SK-N-SH (cell line): Measurements from ENCODE around the gene CARD8. TPM values are rescaled to one million over a fixed set of nuclear protein-coding genes. Genes with fewer than 3 reads are reported as not detected.

Experiments
- CTCF ChIA-PET: fragments of 300-600, 350-600 bp; formaldehyde crosslinking; extraction: SDS; loops from one replicate; lab custom pipeline; 2021; lab: Yijun Ruan, JAX
- POLR2A ChIA-PET: fragments of 350-600 bp; sonication (Branson Sonifier 250); formaldehyde crosslinking; extraction: SDS; loops from one replicate; lab custom pipeline; 2020; ENCODE audit warnings: antibody characterized with exemption, inconsistent platforms; lab: Yijun Ruan, JAX
- DNase-seq: peaks from one replicate; pipeline ENCODE4 v3.0.0; 2012
- H2AFZ ChIP-seq: fragments of 200-600 bp; sonication (generic); 2 replicates; pipeline ENCODE4 v1.8.1; 2016; ENCODE audit warnings: antibody characterized with exemption, mild to moderate bottlenecking, low read depth
- H3F3A ChIP-seq: fragments of 200-600 bp; sonication (generic); replicated peaks from 2 replicates; pipeline ENCODE3; 2016; ENCODE audit warnings: antibody characterized with exemption, mild to moderate bottlenecking; ENCODE audit not compliant: insufficient read depth
- H3K27ac ChIP-seq, 2 experiments: fragments of 200-500 bp in 1 of 2; fragments of 200-600 bp in 1 of 2; sonication (Bioruptor generic) in 1 of 2; sonication (generic), shearing (Covaris generic) in 1 of 2; 2 replicates each; pipeline versions ENCODE4 v1.5.1 to v1.6.1; 2014 to 2016; ENCODE audit warnings: low read depth in 2 of 2, inconsistent platforms in 1 of 2, low read length in 1 of 2, mild to moderate bottlenecking in 1 of 2, mixed read lengths in 1 of 2
- H3K27me3 ChIP-seq: fragments of 200-600 bp; sonication (generic), shearing (Covaris generic); 2 replicates; pipeline ENCODE4 v1.6.1; 2016; ENCODE audit warnings: mixed run types; ENCODE audit not compliant: insufficient read depth
- H3K36me3 ChIP-seq, 2 experiments: fragments of 200-500 bp in 1 of 2; fragments of 200-600 bp in 1 of 2; sonication (Bioruptor generic) in 1 of 2; sonication (generic) in 1 of 2; replicated peaks in 1 of 2; 2 replicates each; pipeline versions ENCODE3 to v1.5.1; 2014 to 2016; ENCODE audit warnings: low read length in 1 of 2, mild to moderate bottlenecking in 1 of 2; ENCODE audit not compliant: insufficient read depth in 2 of 2, control insufficient read depth in 1 of 2
- H3K4me1 ChIP-seq, 2 experiments: fragments of 200-500 bp in 1 of 2; fragments of 200-600 bp in 1 of 2; sonication (Bioruptor generic) in 1 of 2; sonication (generic), shearing (Covaris generic) in 1 of 2; 2 replicates each; pipeline versions ENCODE4 v1.5.1 to v1.6.1; 2014 to 2016; ENCODE audit warnings: low read depth in 1 of 2, low read length in 1 of 2, mixed run types in 1 of 2; ENCODE audit not compliant: insufficient read depth in 2 of 2, control insufficient read depth in 1 of 2
- H3K4me2 ChIP-seq: fragments of 200-600 bp; sonication (generic), shearing (Covaris generic); 2 replicates; pipeline ENCODE4 v1.6.1; 2017; ENCODE audit warnings: mixed run types
- H3K4me3 ChIP-seq, 2 experiments: fragments of 200-500 bp in 1 of 2; fragments of 200-600 bp in 1 of 2; sonication (Bioruptor generic) in 1 of 2; sonication (generic), shearing (Covaris generic) in 1 of 2; 2 replicates each; pipeline versions ENCODE4 v1.5.1 to v1.8.1; 2014 to 2016; ENCODE audit warnings: low read depth in 2 of 2, inconsistent platforms in 1 of 2, low read length in 1 of 2, mild to moderate bottlenecking in 1 of 2, mixed read lengths in 1 of 2, moderate library complexity in 1 of 2
- H3K79me2 ChIP-seq: fragments of 200-600 bp; sonication (generic); 2 replicates; pipeline ENCODE4 v1.8.1; 2017; ENCODE audit warnings: mild to moderate bottlenecking; ENCODE audit not compliant: insufficient read depth
- H3K9ac ChIP-seq: fragments of 200-600 bp; sonication (generic); 2 replicates; pipeline ENCODE4 v1.6.1; 2017; ENCODE audit warnings: mixed run types
- H3K9me2 ChIP-seq: fragments of 200-600 bp; sonication (generic); 2 replicates; pipeline ENCODE4 v1.6.1; 2017; ENCODE audit warnings: mixed run types
- H3K9me3 ChIP-seq: fragments of 200-600 bp; sonication (generic); 2 replicates; pipeline ENCODE4 v1.6.1; 2017; ENCODE audit warnings: mixed run types, mild to moderate bottlenecking, moderate library complexity
- H4K20me1 ChIP-seq: fragments of 200-600 bp; sonication (generic); 2 replicates; pipeline ENCODE4 v1.6.1; 2017; ENCODE audit warnings: mild to moderate bottlenecking, mixed run types; ENCODE audit not compliant: insufficient read depth
- EZH2phosphoT487 ChIP-seq: fragments of 200-600 bp; sonication (generic); IDR thresholded peaks from 2 replicates; pipeline ENCODE4 v1.6.1; 2017; ENCODE audit warnings: low read depth, mixed run types, mild to moderate bottlenecking, antibody characterized with exemption, moderate library complexity, borderline replicate concordance
- GATA2 ChIP-seq: sonication (generic); formaldehyde crosslinking; IDR thresholded peaks from 2 replicates; pipeline ENCODE4 v1.5.0; 2020; ENCODE audit warnings: mild to moderate bottlenecking, missing genetic modification reagents
- MAX ChIP-seq: IDR thresholded peaks from 2 replicates; pipeline ENCODE4 v1.4.0; 2012; ENCODE audit warnings: low read depth
- NRF1 ChIP-seq: IDR thresholded peaks from 2 replicates; pipeline ENCODE4 v1.6.1; 2012; ENCODE audit warnings: low read depth, mild to moderate bottlenecking, low read length
- PBX3 ChIP-seq: IDR thresholded peaks from 2 replicates; pipeline ENCODE4; 2012
- POLR2AphosphoS5 ChIP-seq: IDR thresholded peaks from 2 replicates; pipeline ENCODE4 v1.6.1; 2012; ENCODE audit warnings: low read depth, low read length
- RCOR1 ChIP-seq: fragments of 150-350 bp; IDR thresholded peaks from 2 replicates; pipeline ENCODE4 v1.6.1; 2017; ENCODE audit warnings: antibody characterized with exemption, low read length
- RFX5 ChIP-seq: IDR thresholded peaks from 2 replicates; pipeline ENCODE4 v1.6.1; 2012; ENCODE audit warnings: mild to moderate bottlenecking, improper control_type of control experiment, low read length
- RXRA ChIP-seq: IDR thresholded peaks from 2 replicates; pipeline ENCODE4 v1.4.0; 2012; ENCODE audit warnings: low read depth, mild to moderate bottlenecking, borderline replicate concordance
- SIN3A ChIP-seq: IDR thresholded peaks from 2 replicates; pipeline ENCODE4 v1.6.1; 2012; ENCODE audit warnings: low read depth, mild to moderate bottlenecking, low read length, moderate library complexity, borderline replicate concordance
- TCF12 ChIP-seq: IDR thresholded peaks from 2 replicates; pipeline ENCODE4 v1.4.0; 2012
- YY1 ChIP-seq: IDR thresholded peaks from 2 replicates; pipeline ENCODE4 v1.4.0; 2012; ENCODE audit warnings: low read depth, mild to moderate bottlenecking
- ZBTB33 ChIP-seq: IDR thresholded peaks from 2 replicates; pipeline ENCODE4 v1.4.0; 2012; ENCODE audit warnings: low read depth, borderline replicate concordance
- WGBS: methylation state at CpG from one replicate; pipeline ENCODE4 v1.1.6; 2017; ENCODE audit warnings: low lambda C conversion rate; 5-methylcytosine and 5-hydroxymethylcytosine counted together
- polyA plus RNA-seq, 3 experiments: library from polyadenylated mRNA; depleted of rRNA; stranded (reverse); fragments of >200 nt; gene quantifications; 2 replicates each; pipeline ENCODE4 v1.2.3, GENCODE V29; 2012
- TF ChIP-seq, protein P1 (sequence below): IDR thresholded peaks from 2 replicates; pipeline ENCODE4 v1.4.0; 2012; ENCODE audit warnings: low read depth, borderline replicate concordance

Gene CARD8
- polyA plus RNA-seq, 1 of the 3 experiments (the other 2 are of a cell fraction), result 16.4 TPM

GRCh38 chr19:48250290-48251025 lies 5.3 kb downstream of the CARD8 start:
- H2AFZ ChIP-seq, result no peak overlapping the region
- H3K27me3 ChIP-seq, result no peaks in the 10 kb centered on the region
- peaks cover 25 to 33% of the 10 kb centered on the region in 2 experiments for H3K36me3 ChIP-seq
- 65% methylated on average over 2 of the region's 2 CpGs for WGBS
- no peak for DNase-seq
- H3K79me2 ChIP-seq, result peaks cover 36% of the 10 kb centered on the region
- H3K9me2 ChIP-seq, result no peaks in the 10 kb centered on the region
- H3K27ac ChIP-seq, result no peak overlapping the region
- CTCF ChIA-PET, result interaction anchor here (1.5 kb wide), 1 partner anchor 10 kb away, joined by 6 read pairs; no protein-coding TSS in a partner anchor
- no peaks in the 10 kb centered on the region for H3K9me3 ChIP-seq
- POLR2A ChIA-PET, result no interaction called here
- H3K4me2 ChIP-seq, result no peak overlapping the region
- no peak for TF ChIP-seq SIN3A
- TF ChIP-seq POLR2AphosphoS5, result no peak
- TF ChIP-seq YY1, result no peak
- peaks cover 0 to 18% of the 10 kb centered on the region in 2 experiments; a peak in 3 of 4 replicates for H3K4me1 ChIP-seq
- no peak overlapping the region for H3K4me3 ChIP-seq
- H3F3A ChIP-seq, result peaks cover 7% of the 10 kb centered on the region
- H4K20me1 ChIP-seq, result no peaks in the 10 kb centered on the region
- H3K9ac ChIP-seq, result no peak overlapping the region

- ChIA-PET CTCF (interaction anchor here (1.5 kb wide), 1 partner anchor 11 kb away, joined by 6 read pairs; no protein-coding TSS in a partner anchor), POLR2A (no interaction called here)
- Histone ChIP-seq H3K27me3 (no peaks in the 10 kb centered on the region), H3K9me2 (no peaks in the 10 kb centered on the region), H3K9ac (no peak overlapping the region), H3F3A (no peaks in the 10 kb centered on the region), H3K9me3 (no peaks in the 10 kb centered on the region), H3K27ac (no peak overlapping the region), H3K79me2 (peaks cover 29% of the 10 kb centered on the region; the same call in 1 of the 2 replicates), H4K20me1 (no peaks in the 10 kb centered on the region), H3K4me2 (no peak overlapping the region), H3K4me3 (no peak overlapping the region), H3K36me3 (peaks cover 25 to 38% of the 10 kb centered on the region in 2 experiments), H3K4me1 (peaks cover 0 to 24% of the 10 kb centered on the region in 2 experiments; a peak in 3 of 4 replicates), H2AFZ (no peak overlapping the region)
- no peak for TF ChIP-seq NRF1
- TF ChIP-seq RCOR1, result no peak
- no peak for TF ChIP-seq RXRA
- 89% methylated on average over 12 of the region's 13 CpGs for WGBS
- DNase-seq, result no peak
These were observed 6.2 kb downstream of the CARD8 start for GRCh38 chr19:48249502-48250014.

DNA sequence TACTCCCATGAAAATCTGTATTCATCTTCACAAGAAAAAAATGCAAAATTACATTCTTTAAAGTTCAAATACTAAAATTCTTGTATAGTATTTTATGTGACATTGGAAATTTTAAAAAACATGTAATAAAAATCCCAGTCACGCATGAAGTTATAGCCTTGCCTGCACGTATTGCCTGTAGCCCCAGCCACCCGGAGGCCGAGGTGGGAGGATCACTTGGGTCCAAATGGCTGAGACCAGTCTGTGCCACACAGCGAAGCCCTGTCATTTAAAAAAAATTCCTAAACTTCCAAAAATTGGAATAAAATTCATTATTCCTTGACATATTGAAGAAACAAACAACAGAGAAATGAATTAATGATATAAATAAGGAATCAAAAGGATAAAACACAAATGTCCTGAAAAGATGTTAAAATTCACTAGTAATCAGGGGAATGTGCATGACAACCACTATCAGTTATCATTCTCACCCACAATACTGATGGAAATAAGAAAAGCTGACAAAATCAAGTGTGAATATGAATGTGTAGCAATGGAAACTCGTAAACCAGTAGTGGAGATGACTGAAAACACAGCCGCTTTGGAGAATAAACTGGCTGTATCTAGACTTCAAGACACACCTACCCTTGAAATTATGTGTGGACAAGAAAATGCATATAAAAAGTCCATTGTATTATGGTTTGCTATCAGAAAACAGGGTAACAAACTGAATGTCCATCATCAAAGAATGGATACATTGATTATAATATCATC lies 7.5 kb downstream of the CARD8 start:
- no peak overlapping the region for H3K9ac ChIP-seq
- no peaks in the 10 kb centered on the region for H3K27me3 ChIP-seq
- peaks cover 25 to 38% of the 10 kb centered on the region in 2 experiments for H3K36me3 ChIP-seq
- H2AFZ ChIP-seq, result no peak overlapping the region
- H3K4me1 ChIP-seq, result peaks cover 0 to 20% of the 10 kb centered on the region in 2 experiments; a peak in 2 of 4 replicates
- no peaks in the 10 kb centered on the region for H3K9me2 ChIP-seq
- H3K4me3 ChIP-seq, result no peak overlapping the region
- H4K20me1 ChIP-seq, result no peaks in the 10 kb centered on the region
- 96% methylated on average over 7 of the region's 7 CpGs for WGBS
- no peak overlapping the region for H3K27ac ChIP-seq
- ChIA-PET CTCF (no interaction called here), POLR2A (no interaction called here)
- H3K79me2 ChIP-seq, result peaks cover 16% of the 10 kb centered on the region; the same call in 1 of the 2 replicates
- H3F3A ChIP-seq, result no peaks in the 10 kb centered on the region
- H3K9me3 ChIP-seq, result no peaks in the 10 kb centered on the region
- no peak overlapping the region for H3K4me2 ChIP-seq
- DNase-seq, result no peak
- TF ChIP-seq RXRA (no peak), EZH2phosphoT487 (no peak), MAX (no peak), SIN3A (no peak), ZBTB33 (no peak), PBX3 (no peak), GATA2 (CRISPR knock-in tag) (no peak), TCF12 (no peak), RFX5 (no peak)
- TF ChIP-seq, protein P1, sequence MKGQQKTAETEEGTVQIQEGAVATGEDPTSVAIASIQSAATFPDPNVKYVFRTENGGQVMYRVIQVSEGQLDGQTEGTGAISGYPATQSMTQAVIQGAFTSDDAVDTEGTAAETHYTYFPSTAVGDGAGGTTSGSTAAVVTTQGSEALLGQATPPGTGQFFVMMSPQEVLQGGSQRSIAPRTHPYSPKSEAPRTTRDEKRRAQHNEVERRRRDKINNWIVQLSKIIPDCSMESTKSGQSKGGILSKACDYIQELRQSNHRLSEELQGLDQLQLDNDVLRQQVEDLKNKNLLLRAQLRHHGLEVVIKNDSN, result no peak
